NCI-H146 treated with DMSO at 0.1 percent for 48 hours (cell line): ENCODE results near the gene RNASE12.
A peak's percentile ranks its signal among the peaks of the same experiment; 100 is the strongest.
"Not testable (repeated sequence)": the region's sequence is repeated elsewhere in the genome, so short reads cannot be mapped to it uniquely, and the experiment has no call there.

ENCODE experiments used
- DNase-seq: peaks from one replicate; lab custom pipeline; 2025; ENCODE audit not compliant: unreplicated experiment; lab: John Stamatoyannopoulos, UW

Gene RNASE12, protein sequence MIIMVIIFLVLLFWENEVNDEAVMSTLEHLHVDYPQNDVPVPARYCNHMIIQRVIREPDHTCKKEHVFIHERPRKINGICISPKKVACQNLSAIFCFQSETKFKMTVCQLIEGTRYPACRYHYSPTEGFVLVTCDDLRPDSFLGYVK

DNA sequence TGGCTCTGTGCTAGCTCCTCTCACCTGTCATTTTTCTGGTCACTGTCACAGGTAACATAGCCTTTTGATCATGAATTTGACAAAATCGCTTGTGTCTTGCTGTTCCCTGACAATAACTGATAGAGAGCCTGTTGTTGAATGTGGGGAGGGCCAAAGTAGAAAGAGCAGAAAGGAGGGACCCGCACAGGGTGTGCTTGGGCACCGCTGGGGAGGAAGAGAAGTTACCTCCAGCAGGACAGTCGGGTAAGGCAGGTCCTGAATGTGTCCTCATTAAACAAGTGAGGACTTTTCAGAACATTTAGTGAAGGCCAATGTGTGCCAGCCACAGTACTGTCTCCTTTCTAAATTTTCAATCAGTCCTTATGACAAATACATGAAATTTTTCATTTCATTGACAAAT lies at the start of gene RNASE12:
Gene RNASE12, minus strand, starts transcription at position 142 of the 400 bp plus-strand sequence. CDS start 653 bp downstream, outside the sequence.
- DNase-seq: no peak

DNA sequence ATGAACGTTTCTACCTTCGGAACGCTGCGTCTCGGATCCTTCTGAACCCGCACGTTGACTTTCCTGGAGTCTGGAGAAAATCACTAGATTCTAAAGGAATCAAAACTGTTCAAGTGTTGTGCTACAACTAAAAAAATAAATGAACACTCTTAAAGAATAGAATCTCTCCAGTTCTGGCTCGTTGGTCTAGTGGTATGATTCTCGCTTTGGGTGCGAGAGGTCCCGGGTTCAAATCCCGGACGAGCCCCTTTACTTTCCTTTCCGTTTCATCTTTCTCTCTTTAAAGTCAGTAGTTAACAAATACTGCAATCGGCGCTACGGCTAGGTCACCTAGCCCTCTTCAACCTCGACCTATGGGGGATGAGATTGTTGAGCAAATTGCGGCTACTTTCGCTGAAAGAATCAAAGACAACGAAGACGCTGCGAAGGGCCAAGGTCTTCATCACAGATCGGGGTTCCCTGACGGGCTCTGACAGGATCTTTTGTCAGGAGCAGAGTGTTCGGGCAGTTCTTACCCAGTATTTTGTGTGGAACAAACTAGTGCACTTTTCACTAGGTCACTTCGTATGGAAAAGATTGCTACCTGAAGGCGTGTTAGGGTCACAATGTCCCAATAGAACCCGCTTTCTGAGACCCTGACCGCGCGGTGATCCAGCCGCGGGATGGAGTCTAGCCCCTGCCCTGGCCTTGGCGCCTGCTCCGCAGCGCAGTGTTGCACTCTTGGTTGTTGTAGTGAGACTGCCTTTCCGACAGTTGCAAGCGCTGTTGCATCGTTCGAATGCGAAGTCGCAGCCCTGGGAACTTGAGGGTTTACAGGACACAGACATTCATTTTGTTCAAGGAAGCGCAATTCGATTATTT lies 41.9 kb upstream of the RNASE12 start:
- peak; percentile 10 for DNase-seq

GRCh38 chr14:20632448-20632830 lies 41.3 kb upstream of the RNASE12 start:
- DNase-seq: no peak

DNA sequence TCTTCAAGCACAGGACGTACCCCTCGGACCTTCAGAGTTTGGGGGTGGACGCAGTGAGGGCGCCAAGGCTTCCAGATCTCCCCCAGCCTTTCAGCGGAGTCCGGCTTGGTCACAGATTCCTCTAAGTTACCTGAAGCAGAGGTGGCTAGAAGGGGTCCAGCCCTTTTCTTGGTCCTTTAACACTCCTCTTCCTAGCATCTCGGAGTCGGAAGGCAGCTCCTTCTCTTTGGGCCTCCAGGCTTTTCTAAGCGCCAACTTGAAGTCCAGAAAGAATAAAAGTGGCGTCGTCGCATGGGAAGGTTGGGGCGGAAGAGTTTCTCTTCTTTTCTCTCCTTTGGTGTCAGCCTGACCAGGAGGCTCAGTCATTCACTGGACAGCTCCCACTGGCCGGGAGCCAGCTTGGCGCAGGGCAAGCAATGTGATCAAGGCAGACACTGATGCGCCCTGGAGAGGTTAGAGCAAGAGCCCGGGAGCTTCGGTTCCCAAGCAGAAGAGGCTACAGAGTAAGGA lies 40.8 kb upstream of the RNASE12 start:
- DNase-seq: no peak

- DNase-seq: peak; percentile 12
Observed at GRCh38 chr14:20631023-20631879, 40.1 kb upstream of the RNASE12 start.

GRCh38 chr14:20630340-20631022 lies 39.3 kb upstream of the RNASE12 start:
- no peak for DNase-seq

DNA sequence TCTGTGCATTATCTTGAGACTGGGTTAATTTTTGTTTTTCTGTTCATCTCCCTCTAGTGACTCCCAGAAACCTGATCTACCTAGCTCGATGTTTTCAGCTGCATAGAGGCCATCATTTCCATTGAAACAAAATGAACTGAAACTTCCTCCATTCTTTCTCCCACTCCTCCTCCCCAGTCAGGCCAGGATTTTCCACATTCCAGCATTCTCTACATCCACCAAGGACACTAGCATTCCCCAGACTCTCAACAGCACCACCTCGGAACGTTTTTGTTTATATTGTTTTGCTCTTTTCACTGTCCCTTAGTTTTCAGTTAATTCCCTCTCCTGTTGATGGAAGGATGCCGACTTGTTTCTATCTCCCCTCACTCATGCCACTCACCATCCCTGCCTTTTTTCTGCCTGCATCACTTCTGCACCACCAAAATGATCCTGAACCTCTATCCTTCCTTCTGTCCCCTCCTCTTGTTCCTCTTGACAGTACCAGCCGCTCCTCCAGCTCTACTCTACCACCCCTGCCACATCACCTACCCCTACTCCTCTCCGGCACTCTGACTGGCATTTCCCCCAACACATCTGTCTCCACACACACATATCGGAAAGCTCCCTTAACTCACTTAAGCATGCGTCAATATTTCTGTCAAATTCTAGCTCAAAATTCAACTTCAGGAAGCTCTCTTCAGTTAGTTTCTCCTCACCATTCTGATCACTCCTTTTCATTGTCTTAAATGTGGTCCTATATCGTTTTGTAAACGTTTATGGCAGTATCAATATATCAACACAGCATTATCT lies 37.1 kb upstream of the RNASE12 start:
- no peak for DNase-seq

- no peak for DNase-seq
Observed at GRCh38 chr14:20627346-20628027, 36.3 kb upstream of the RNASE12 start.

DNA sequence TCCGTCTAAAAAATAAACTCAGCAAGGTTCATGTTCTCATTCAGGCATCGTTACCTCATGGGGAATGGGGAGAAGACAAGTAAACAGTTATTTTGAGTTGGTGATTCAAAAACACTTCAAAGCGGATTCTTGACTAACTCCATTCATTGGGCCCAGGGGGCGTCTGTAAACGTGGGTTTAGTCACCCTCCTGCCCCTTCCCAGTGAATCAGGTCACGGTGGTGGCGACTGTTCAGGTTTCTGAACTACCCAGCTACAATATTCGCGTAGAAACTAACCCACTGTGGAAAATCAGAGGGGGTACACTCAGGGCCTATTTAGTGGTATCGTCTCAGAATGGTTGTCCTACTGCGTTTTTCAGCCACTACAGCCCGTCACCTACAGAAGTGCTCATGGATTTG lies 35.1 kb upstream of the RNASE12 start:
- DNase-seq: no peak

GRCh38 chr14:20624495-20625070 lies 33.4 kb upstream of the RNASE12 start:
- no peak for DNase-seq

DNA sequence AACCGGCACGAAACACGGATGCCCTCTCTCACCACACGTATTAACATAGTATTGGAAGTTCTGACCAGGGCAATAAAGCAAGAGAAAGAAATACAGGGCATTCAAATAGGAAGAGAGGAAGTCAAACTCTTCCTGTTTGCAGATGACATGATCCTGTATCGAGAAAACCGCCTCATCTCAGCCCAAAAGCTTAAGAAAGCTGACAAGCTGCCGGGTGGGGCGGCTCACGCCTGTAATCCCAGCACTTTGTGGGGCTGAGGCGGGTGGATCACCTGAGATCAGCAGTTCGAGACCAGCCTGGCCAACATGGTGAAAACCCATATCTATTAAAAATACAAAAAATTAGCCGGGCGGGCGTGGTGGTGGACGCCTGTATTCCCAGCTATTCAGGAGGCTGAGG lies 32.6 kb upstream of the RNASE12 start:
- no peak for DNase-seq

DNA sequence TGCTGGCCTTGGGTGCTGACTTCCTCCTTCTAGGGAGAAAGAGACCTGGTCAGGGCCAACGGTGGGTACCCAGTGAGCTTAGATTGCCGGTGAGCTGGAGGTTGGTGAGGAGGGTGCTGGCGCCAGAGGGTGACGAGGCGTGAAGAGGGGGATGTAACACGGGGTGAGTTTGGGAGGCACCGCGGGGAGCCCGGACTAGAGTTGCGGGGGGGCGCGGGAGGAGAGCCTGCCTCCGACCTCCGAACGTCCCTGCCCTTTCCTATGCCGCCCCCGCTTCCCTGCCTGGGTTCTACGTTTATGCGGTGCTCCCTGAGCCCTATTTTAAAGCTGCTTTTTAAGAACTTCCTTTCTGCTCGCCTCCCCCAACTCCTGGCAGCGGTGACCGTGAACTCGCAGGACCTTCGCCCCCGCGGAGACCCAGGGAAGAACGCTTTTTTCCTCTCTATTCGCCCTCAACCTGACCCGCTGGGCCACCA lies 31.7 kb upstream of the RNASE12 start:
- no peak for DNase-seq

DNA sequence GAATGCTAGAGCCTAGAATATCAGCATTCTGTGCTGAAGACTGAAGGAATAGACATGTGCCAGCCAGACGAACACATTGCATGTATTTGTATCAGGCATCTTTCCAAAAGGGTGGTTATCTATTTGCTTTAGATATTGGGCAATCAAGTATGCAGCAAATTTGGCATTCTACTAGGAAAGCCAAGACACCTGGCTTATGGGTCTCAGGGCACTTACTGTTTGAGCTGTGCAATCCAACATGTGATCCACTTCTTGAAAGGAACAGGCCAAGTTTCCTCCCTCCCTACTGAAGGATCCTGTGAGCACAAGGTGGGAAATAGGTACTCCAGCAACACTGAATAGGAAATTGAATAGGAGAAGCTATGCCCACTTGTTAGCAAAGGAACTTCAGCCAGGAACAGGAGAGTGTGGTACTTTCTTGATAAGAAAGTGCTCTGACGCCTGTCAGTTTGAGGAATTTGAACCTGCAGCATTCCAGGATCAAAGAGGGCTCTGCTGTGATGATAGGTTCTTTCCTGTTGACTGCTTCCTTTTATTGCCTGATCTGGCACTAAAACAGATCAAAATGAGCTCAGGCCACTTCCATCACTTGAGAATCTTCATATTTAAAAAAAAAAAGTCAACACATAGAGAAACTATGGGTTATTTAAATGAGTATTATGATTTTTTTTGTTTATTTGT lies 29.8 kb upstream of the RNASE12 start:
- no peak for DNase-seq

DNA sequence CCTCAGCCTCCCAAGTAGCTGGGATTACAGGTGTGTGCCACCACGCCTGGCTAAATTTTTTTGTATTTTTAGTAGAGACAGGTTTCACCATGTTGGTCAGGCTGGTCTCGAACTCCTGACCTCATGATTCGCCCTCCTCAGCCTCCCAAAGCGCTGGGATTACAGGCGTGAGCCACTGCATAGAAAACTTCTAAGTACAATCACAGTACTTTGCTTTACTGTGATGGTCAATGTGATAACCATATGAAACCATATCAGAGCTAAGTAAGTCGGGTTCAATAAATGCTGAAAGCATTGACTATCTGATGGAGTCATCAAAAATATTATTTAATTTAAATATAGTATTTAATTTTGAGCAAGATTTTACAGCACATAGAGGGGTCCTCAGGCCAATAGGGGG lies 28.5 kb upstream of the RNASE12 start:
- not testable (repeated sequence) for DNase-seq

GRCh38 chr14:20618271-20618749 lies 27.1 kb upstream of the RNASE12 start:
- DNase-seq: no peak

GRCh38 chr14:20617138-20618003 lies 26.2 kb upstream of the RNASE12 start:
- no peak for DNase-seq

DNA sequence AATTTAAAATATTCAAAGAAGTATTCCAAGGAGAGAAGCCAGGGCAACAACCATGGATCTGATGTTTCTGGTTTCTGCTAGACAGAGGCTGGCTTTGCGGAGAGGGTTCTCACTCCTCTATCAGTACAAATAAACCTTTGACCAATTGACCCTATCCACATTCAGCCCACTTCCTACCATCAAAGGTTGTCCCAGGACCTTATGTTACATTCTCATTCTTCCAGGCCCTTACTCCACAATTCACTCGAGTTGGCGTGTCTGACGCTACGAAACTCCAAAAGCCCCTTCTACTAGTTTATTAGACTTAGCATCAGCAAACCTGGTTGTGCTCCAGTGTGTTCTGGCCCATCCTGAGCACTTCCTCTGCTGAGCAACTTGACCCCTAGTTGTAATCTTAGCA lies 24.8 kb upstream of the RNASE12 start:
- no peak for DNase-seq
